Measurements from ENCODE around the gene SIX2. TPM values are rescaled to one million over a fixed set of nuclear protein-coding genes. Genes with fewer than 3 reads are reported as not detected.

SIX2 gene
- total and polyA plus RNA-seq, 2 experiments from 2014 or later, result 0.87 to 1.3 TPM

- no peak for TF ChIP-seq STAT1 (IDR thresholded peaks at IDR 0.05; ENCODE audit: unreplicated experiment)
- no peak for TF ChIP-seq CREB1 (CRISPR knock-in tag; IDR thresholded peaks at IDR 0.05; ENCODE audit: low read depth)
- TF ChIP-seq, protein P1, sequence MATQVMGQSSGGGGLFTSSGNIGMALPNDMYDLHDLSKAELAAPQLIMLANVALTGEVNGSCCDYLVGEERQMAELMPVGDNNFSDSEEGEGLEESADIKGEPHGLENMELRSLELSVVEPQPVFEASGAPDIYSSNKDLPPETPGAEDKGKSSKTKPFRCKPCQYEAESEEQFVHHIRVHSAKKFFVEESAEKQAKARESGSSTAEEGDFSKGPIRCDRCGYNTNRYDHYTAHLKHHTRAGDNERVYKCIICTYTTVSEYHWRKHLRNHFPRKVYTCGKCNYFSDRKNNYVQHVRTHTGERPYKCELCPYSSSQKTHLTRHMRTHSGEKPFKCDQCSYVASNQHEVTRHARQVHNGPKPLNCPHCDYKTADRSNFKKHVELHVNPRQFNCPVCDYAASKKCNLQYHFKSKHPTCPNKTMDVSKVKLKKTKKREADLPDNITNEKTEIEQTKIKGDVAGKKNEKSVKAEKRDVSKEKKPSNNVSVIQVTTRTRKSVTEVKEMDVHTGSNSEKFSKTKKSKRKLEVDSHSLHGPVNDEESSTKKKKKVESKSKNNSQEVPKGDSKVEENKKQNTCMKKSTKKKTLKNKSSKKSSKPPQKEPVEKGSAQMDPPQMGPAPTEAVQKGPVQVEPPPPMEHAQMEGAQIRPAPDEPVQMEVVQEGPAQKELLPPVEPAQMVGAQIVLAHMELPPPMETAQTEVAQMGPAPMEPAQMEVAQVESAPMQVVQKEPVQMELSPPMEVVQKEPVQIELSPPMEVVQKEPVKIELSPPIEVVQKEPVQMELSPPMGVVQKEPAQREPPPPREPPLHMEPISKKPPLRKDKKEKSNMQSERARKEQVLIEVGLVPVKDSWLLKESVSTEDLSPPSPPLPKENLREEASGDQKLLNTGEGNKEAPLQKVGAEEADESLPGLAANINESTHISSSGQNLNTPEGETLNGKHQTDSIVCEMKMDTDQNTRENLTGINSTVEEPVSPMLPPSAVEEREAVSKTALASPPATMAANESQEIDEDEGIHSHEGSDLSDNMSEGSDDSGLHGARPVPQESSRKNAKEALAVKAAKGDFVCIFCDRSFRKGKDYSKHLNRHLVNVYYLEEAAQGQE (IDR thresholded peaks at IDR 0.05; ENCODE audit: unreplicated experiment), result no peak
- TF ChIP-seq EZH2 (IDR thresholded peaks at IDR 0.05; ENCODE audit: low read depth, unreplicated experiment), result no peak
- TF ChIP-seq POLR2AphosphoS5 (IDR thresholded peaks at IDR 0.05; ENCODE audit: low read depth), result no peak
- TF ChIP-seq CTCF (conservative IDR thresholded peaks at IDR 0.05; ENCODE audit: low read depth in 2 of 2), result no peak
- TF ChIP-seq NANOG (IDR thresholded peaks at IDR 0.05; ENCODE audit: borderline replicate concordance), result no peak
- no peak for TF ChIP-seq ZNF331 (CRISPR knock-in tag; IDR thresholded peaks at IDR 0.05; ENCODE audit: low read depth)
- no peak for TF ChIP-seq ZNF114 (CRISPR knock-in tag; IDR thresholded peaks at IDR 0.05)
- no peak for TF ChIP-seq EZH2phosphoT487 (IDR thresholded peaks at IDR 0.05; ENCODE audit: unreplicated experiment)
- TF ChIP-seq, protein P2, sequence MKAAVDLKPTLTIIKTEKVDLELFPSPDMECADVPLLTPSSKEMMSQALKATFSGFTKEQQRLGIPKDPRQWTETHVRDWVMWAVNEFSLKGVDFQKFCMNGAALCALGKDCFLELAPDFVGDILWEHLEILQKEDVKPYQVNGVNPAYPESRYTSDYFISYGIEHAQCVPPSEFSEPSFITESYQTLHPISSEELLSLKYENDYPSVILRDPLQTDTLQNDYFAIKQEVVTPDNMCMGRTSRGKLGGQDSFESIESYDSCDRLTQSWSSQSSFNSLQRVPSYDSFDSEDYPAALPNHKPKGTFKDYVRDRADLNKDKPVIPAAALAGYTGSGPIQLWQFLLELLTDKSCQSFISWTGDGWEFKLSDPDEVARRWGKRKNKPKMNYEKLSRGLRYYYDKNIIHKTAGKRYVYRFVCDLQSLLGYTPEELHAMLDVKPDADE (IDR thresholded peaks at IDR 0.05), result no peak
These were observed 25.2 kb downstream of the SIX2 start (continued) for GRCh38 chr2:44983836-44984604.

GRCh38 chr2:44981714-44982108 lies 27.5 kb downstream of the SIX2 start:
- no peak overlapping the region for H3K4me2 ChIP-seq
- no peaks in the 10 kb centered on the region; the same call in 1 of the 2 replicates for H3K27me3 ChIP-seq (ENCODE audit: insufficient read depth)
- peaks cover 15% of the 10 kb centered on the region for H3K27me3 Mint-ChIP-seq (ENCODE audit: insufficient read depth, low read depth, poor library complexity)
- no peak overlapping the region for H3K4me3 Mint-ChIP-seq
- 0 out of 3 replicates have a peak, but pooled peaks cover 2% of the 10 kb centered on the region for H3K9me3 Mint-ChIP-seq
- no peaks in the 10 kb centered on the region for H3K36me3 Mint-ChIP-seq (ENCODE audit: low read depth)
- no peak overlapping the region for H3K4me3 ChIP-seq
- H2AFZ ChIP-seq, result no peak overlapping the region
- H3K4me1 Mint-ChIP-seq, result peaks cover 17% of the 10 kb centered on the region
- no peaks in the 10 kb centered on the region for H3K79me2 ChIP-seq (replicated peaks; ENCODE audit: insufficient read depth)
- no peaks in the 10 kb centered on the region for H4K20me1 ChIP-seq (replicated peaks; ENCODE audit: insufficient read depth)
- H3K27ac ChIP-seq (ENCODE audit: low read depth), result no peak overlapping the region
- TF ChIP-seq CREB1 (CRISPR knock-in tag; IDR thresholded peaks at IDR 0.05; ENCODE audit: low read depth) (no peak), EZH2phosphoT487 (IDR thresholded peaks at IDR 0.05; ENCODE audit: unreplicated experiment) (no peak), CTCF (conservative IDR thresholded peaks at IDR 0.05; ENCODE audit: low read depth in 2 of 2) (peak; percentile 83 to 98)
- H3K36me3 ChIP-seq (ENCODE audit: insufficient read depth), result no peaks in the 10 kb centered on the region
- DNase-seq (ENCODE audit: low spot score) (peak; percentile 92), ATAC-seq (peak; percentile 94)
- H3F3A ChIP-seq (replicated peaks; ENCODE audit: low read depth), result no peaks in the 10 kb centered on the region
- 0 out of 2 replicates have a peak, but pooled peaks cover 5% of the 10 kb centered on the region for H3K9me2 ChIP-seq (ENCODE audit: insufficient read depth)
- H3K27ac Mint-ChIP-seq, result no peak overlapping the region
- H3K4me1 ChIP-seq (ENCODE audit: insufficient read depth), result peaks cover 15% of the 10 kb centered on the region
